HG03060 (cell line): ENCODE results near the gene RNPC3.
"Not testable (repeated sequence)": the region's sequence is repeated elsewhere in the genome, so short reads cannot be mapped to it uniquely, and the experiment has no call there.

Source experiments
- ATAC-seq: cut with Tn5 transposase; IDR thresholded peaks from one replicate; pipeline ENCODE4 v1.9.1; 2021; ENCODE audit warnings: low read depth, moderate number of reproducible peaks; ENCODE audit not compliant: unreplicated experiment

RNPC3 gene

DNA sequence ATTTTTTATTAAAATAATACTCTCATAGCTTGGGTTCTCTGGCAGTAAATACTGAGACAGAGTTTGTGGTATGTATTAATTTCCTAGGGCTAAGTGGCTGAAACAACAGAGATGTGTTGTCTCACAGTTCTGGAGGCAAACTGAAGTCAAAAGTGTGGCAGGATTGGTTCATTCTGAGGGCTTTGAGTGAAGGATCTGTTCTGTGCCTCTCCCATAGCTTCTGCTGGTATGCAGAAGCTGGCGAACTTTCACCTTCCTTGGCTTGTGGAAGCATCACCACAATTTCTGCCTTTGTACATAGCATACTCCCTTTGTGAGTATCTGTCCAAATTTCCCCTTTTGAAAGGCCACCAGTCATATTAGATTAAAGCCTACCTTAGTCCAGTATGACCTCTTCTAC lies 21.0 kb downstream of the RNPC3 start:
- no peak for ATAC-seq

- no peak for ATAC-seq
Observed at GRCh38 chr1:103547840-103548239, 22.3 kb downstream of the RNPC3 start.

DNA sequence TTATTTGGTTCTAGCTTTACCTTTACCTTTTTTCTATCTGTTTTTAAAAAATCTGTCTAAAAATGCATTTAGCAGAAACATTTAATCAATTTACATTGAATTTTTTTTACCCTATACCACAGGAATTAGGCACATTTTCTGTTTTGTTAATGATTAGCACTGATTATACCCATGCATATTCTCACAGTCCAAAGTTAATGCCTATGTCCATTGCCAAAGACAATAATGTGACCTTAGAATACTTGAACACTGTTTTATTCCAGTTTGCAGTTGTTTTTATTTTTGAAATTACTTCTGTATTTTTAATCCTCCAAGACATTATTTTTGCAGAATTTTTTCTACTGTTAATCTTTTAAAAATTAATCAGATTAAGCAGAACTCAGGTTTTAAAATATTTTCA lies 34.9 kb downstream of the RNPC3 start:
- ATAC-seq = no peak

GRCh38 chr1:103561124-103561523 lies 35.6 kb downstream of the RNPC3 start:
- not testable (repeated sequence) for ATAC-seq

GRCh38 chr1:103561643-103562395 lies 36.3 kb downstream of the RNPC3 start:
- peak; percentile 58 for ATAC-seq

DNA sequence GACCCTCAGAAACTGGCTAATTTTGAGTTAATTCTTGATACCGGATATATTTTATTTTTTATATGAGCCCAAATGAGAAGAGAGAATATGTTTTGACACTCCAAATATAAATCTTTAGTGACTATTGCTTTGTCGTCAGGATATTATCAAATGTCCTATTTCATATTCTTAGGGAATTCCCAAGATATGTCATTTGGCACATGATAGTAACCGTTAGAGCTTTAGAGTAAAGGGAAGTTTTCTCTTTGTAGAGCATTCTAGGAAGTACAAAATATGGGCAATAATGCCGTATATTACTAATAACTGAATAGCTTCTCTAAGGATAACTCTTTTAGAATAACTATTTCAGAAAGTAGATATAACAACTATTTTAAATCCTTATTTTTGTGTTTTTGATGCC lies 37.6 kb downstream of the RNPC3 start:
- ATAC-seq = no peak

DNA sequence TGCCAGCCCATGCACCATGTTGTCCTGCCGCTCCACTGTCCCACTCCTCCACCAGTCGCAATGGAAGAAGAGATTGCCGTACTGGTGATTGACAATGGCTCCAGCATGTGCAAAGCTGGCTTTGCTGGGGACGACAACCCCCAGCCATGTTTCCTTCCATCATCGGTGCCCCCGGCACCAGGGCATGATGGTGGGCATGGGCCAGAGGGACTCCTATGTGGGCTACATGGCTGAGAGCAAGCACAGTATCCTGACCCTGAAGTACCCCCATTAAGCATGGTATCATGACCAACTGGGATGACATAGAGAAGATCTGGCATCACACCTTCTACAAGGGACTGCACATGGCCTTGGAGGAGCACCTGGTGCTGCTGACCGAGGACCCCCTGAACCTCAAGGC lies 44.0 kb downstream of the RNPC3 start:
- ATAC-seq = no peak

- ATAC-seq = not testable (repeated sequence)
Observed at GRCh38 chr1:103571289-103571688, 45.8 kb downstream of the RNPC3 start, which contains the start of gene AMY2B. TSS of gene AMY2B (plus strand) at chr1:103571589. CDS start at chr1:103571603, 14 bp downstream.

DNA sequence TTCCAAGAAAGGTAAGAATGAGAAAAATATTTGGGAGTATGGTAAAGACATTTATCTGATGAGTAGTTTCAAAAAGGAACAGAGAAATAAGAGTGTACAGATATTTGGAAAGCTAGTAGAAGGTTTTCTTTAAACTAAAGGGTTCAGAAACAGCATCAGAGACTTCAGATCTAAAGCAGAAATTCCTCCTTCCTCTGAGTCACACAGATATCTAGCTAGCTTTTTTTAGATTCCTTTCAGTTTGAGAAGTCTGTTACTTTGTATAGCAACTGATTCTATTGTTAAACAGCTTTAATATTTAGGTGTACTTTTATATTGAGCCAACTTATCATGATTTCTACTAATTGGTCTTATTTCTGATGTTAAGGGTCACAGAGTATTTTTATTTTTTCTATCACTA lies 50.6 kb downstream of the RNPC3 start:
- no peak for ATAC-seq

DNA sequence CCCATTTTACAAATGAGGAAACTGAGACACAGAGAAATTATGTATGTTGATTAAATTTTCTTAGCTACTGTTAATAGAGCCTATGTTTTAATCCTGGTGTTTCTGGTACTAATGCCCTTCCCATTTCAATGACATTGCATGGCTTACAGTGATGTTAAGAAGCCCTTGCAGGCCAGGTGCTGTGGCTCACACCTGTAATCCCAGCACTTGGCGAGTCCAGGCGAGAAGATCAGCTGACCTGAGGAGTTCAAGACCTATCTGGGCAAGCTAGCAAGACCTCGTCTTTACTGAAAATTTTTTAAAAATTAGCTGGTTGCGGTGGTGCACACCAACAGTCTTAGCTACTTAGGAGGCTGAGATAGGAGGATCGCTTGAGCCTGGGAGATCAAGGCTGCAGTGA lies 51.3 kb downstream of the RNPC3 start:
- not testable (repeated sequence) for ATAC-seq

DNA sequence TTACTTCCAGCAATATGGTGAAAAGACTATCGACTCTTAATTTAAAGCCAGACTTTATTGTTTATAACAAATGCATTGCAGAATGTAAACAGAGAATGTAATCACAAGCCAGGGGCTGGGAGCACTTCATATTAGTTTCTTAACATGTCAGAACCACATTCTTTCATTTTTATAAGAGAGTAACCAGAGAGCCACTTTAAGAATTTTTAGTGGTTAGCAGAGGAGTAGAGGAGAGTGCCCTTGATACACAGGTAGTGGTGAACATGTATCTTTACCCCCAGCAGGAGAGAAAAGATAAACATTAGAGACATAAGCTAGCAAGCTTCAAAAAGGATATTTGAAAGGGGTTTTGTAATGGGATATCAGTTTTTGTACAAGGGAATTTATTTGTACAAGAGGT lies 57.0 kb downstream of the RNPC3 start:
- ATAC-seq = no peak

DNA sequence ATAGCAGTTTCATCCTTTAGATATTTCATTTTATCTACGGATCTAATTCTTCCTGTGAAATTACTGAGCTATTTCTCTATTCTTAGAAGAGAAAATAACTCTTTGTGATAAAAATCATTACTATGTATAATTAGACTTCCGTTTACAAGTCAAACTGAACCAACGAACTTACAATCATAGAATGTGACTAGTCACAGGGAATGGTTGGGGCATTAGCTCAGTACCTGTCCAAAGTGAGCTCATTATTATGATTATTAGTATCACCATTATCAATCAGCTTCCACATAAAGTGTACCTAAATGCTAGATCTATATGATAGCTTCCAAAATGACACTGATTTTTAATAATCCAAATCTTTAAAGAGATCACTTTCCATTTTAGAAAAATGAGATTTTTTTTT lies 58.4 kb downstream of the RNPC3 start:
- ATAC-seq = no peak

DNA sequence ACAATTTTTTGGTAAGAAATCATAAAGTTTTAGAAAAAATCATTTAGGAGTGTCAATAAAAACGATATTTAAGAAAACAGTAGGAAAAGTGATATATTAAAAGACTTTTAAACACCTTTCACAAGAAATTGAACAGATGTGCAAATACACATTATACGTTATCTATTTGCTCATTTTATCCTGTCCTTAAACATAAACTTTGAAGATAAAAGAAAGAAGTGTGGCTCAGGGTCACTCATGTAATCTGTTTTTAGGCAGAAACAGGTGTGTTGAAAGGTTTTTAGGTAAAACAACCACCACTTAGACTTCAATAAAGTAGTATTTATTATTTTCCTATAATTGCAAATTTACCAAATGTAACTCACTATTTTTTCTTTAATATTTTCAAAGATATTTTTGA lies 59.0 kb downstream of the RNPC3 start:
- no peak for ATAC-seq

GRCh38 chr1:103602740-103603139 lies 77.2 kb downstream of the RNPC3 start:
- ATAC-seq = not testable (repeated sequence)
